ENCODE results near the gene MUC12.

GRCh38 chr7:100921039-100921438 lies 48.3 kb upstream of the MUC12 start:
- TF ChIP-seq CTCF (IDR thresholded peaks at IDR 0.05): no peak
- TF ChIP-seq POLR2A (IDR thresholded peaks at IDR 0.05): no peak

Data from heart left ventricle (tissue), 13 donors.